ENCODE results near the gene SUSD2. TPM values are rescaled to one million over a fixed set of nuclear protein-coding genes. Genes with fewer than 3 reads are reported as not detected.
"Not testable (repeated sequence)": the region's sequence is repeated elsewhere in the genome, so short reads cannot be mapped to it uniquely, and the experiment has no call there.

The SUSD2 gene
- total RNA-seq, 1 experiment from 2014 or later, result 0.15 TPM

DNA sequence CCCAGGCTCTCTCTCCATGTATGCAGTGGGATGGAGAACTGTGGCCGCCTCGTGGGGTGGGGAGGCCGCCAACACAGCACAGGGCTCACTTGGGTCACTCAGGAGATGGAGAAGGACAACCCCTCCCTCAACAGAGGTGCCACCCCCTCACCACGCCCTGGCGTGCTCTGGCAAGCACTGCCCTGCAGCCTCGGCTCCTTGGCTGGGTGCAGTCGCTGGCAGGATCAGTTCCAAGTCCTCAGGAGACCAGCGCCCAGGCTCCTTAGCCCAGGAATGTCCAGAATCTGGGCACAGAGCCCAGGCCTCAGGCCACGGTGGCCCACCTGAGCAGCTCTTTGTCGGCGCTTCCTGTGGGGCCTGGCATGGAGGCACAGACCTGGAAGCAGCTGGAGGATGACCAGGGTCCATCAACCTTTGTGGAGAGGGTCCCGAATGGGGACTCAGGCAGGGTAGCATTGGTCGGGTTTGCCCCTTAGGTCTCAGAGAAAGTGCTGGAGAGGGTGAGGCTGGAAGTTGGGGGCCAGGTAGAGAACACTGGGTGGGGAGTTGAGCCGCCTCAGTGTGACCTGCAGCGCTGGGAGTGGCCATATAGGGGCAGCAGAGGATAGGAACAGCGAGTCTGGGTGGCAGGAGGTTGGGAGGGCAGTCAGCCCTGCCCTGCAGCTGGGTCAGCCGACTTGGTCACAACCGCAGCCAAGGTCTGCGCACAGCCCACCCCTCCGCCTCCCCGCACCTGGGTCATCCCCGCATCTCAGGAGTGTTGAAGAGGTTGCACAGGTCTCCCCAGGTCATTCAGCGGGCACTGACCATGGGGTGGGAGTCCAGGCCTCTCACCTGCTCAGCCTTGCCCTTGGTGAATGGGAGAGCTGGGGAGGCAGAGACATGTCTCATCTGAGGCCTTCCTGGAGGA, 8.2 kb downstream of the SUSD2 start:
- peak; percentile 50 for DNase-seq (ENCODE audit: low read depth)

DNA sequence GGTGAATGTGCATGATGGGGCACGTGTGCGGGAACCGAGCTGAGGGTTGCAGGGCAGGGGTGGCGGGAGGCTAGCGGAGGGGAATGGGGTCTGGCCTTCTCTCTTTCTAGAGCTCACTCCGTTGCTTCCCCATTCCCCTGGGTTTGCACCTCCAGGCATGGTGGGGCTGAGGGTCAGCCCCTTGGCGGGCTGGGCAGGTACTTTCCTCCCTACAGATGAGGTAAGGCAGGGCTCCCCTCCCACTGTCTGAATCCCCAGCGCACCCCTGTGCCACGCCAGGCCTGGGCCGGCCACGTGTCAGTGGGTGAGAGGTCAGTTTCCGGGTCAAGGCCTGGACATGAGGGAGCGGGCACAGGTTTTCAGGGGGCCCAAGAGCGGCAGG, 8.9 kb downstream of the SUSD2 start:
- DNase-seq (ENCODE audit: low read depth), result no peak

DNA sequence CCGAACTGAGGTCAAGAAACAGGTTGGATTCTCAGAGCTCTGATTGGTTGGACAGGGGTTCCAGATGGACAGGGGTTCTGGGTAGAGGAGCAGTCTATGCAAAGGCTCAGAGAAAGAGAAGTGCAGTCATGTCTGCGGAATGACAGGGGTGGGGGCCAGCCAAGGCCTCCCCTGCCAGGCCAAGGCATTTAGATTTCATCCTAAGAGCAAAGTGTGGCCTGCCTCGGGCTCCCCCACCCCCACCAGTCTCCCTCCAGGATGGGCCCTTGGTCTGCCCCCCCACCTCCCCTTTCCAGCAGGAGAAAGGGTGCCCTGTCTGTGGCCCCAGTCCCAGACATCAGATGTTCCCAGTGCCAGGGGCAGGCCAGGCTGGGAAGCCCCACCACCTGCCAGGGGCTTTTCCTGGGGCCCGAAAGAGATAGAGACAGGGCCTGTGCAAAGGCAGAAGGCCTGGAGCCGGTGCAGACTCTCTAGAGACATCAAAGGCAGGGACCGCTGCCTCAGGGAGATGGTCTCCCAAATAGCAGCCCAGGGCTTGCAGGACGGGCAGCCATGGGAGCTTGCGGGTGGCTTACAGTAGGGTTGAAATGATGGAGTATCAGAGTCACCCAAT, 9.4 kb downstream of the SUSD2 start:
- no peak for DNase-seq (ENCODE audit: low read depth)

DNA sequence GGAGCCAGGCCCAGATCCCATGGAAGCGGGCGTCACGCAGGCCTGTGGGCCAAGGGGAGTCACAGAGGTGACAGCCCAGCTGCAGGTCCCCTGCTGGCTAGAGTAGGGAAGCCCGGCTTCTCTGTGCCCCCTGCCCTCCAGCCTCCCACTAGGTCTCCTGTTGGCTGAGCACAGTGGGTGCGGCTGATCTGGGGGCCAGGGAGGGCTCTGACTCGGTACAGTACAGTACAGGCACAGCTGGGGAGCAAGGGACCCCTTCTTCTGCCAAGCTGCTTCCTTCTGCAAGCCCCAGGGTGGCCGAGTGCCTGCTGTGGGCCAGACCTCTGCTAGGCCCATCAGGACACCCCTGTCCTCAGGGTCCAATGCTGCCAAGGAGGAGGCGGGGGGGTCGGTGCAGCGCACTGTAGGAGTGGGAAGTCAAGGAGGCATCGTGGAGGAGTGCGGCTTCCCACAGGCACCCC, 10.1 kb downstream of the SUSD2 start:
- no peak for DNase-seq (ENCODE audit: low read depth)

DNA sequence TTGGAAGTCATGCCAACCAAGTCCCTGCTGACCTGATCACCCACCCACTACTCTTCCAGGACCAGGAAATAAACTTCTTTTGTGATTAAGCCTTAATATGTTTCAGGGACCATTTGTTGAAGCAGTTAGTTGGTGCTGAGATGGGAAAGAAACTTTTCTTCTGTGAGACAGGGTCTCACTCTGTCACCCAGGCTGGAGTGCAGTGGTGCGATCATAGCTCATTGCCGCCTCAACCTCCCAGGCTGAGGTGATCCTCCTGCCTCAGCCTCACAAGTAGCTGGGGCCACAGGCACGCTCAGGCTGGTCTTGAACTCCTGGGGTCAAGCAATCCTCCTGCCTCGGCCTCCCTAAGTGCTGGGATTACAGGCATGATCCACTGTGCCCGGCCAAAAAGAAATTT, 10.6 kb downstream of the SUSD2 start:
- DNase-seq (ENCODE audit: low read depth), result no peak

DNA sequence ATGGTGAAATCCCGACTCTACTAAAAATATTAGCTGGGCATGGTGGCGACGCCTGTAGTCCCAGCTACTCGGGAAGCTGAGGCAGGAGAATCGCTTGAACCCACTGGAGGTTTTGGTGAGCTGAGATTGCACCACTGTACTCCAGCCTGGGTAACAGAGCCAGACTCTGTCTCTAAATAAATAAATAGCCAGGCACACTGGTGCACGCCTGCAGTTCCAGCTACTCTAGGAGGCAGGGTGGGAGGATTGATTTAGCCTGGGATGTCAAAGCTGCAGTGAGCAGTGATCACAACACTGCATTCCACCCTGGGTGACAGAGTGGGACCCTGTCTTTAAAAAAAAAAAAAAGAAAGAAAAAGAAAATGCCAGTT, 17.4 kb downstream of the SUSD2 start:
- no peak for DNase-seq (ENCODE audit: low read depth)

DNA sequence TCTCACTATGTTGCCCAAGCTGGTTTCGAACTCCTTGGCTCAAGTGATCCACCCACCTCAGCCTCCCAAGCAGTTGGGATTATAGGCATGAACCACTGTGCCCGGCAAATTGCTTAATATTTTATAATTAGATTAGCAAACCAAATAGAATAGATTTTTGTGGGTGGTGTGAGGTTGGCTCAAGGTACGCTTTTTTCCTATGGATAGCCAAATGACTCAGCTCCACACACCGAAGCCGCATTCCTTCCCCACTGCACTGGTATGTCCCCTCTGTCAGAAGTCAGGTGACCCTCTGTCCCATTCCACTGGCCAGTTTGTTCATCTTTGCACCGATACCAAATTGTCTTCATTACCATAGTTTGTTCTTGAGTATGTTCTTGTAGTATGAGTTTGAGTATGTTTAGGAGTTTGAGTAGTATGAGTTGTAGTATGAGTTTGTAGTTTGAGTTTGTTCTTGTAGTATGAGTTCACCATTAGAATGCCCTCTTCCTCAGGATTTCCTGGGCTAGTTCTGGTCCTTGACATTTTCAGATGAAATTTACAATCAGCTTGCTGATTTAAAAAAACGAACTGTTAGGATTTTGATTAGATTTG, 19.4 kb downstream of the SUSD2 start:
- DNase-seq (ENCODE audit: low read depth), result peak; percentile 82

DNA sequence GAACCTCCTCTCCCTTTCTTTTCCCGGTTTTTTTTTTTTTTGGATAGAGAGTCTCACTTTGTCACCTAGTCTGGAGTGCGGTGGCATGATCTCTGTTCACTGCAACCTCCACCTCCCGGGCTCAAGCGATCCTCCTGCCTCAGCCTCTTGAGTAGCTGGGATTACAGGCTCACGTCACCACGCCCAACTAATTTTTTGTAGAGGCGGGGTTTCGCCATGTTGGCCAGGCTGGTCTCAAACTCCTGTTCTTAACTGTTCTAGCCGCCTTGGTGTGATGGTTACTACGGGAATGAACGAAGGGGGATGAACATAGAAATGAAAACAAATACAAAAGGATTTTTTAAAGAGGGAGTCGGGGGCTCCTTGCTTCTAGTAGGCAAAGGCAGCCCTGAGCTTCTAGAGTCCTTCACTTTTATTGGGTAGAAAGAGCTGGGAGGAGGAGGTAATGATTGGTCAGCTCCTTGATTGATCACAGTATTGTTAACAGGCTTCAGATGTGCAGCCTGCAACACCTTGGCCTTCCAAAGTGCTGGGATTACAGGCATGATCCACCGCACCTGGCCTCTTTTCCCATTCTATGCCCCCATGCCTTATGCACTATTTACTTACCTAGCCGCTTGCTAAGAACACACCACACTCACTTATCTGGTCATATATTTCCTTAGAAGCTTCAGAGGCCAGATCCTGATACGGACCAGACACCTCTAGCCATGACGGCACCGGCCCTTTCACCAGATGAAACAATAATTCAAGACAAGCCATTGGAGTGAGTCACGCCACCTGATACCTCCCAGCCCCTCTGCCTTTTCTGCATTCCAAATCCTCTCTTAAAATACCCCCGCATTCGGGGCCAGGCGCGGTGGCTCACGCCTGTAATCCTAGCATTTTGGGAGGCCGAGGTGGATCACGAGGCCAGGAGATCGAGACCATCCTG, 20.7 kb downstream of the SUSD2 start:
- DNase-seq (ENCODE audit: low read depth), result peak; percentile 57

DNA sequence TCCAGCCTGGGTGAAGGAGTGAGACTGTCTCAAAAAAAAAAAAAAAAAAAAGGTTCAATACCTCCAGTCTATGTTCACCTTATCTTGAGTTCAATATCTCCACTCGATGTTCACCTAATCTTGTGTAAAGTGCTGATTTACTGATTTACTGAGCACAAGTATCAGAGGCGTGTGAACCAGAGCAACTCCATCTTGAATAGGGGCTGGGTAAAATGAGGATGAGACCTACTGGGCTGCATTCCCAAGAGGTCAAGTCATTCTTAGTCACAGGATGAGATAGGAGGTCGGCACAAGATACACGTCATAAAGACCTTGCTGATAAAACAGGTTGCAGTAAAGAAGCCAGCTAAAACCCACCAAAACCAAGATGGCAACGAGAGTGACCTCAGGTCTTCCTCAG, 22.6 kb downstream of the SUSD2 start:
- DNase-seq (ENCODE audit: low read depth), result peak; percentile 24

DNA sequence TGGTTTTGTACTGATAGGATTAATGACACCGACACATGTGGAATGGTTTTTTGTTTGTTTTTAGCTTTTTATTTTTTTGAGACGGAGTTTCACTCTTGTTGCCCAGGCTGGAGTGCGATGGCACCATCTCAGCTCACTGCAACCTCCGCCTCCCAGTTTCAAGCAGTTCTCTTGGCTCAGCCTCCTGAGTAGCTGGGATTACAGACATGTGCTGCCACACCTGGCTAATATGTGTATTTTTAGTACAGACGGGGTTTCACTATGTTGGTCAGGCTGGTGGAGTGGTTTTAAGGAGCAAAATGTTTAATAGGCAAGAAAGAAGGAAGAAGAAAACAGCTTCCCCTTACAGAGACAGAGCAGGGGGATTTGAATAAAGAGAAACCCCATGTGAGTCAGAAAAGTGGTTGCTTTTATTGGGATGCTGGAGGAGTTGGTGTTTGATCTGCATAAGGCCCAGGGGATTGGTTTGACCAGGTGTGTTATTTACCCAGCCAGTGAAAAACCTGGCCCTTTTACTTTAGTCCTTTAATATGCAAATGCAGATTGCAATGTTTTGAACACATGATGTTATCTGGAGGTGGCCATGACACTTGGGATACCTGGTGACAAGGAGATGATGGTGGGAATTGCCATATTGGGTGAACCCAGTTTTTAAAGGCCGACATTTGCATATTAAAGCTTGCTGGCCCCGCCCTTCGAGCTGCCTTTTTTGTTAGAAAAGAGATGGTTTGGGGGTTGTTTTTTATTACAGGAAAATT, 24.3 kb downstream of the SUSD2 start:
- DNase-seq (ENCODE audit: low read depth), result peak; percentile 15

DNA sequence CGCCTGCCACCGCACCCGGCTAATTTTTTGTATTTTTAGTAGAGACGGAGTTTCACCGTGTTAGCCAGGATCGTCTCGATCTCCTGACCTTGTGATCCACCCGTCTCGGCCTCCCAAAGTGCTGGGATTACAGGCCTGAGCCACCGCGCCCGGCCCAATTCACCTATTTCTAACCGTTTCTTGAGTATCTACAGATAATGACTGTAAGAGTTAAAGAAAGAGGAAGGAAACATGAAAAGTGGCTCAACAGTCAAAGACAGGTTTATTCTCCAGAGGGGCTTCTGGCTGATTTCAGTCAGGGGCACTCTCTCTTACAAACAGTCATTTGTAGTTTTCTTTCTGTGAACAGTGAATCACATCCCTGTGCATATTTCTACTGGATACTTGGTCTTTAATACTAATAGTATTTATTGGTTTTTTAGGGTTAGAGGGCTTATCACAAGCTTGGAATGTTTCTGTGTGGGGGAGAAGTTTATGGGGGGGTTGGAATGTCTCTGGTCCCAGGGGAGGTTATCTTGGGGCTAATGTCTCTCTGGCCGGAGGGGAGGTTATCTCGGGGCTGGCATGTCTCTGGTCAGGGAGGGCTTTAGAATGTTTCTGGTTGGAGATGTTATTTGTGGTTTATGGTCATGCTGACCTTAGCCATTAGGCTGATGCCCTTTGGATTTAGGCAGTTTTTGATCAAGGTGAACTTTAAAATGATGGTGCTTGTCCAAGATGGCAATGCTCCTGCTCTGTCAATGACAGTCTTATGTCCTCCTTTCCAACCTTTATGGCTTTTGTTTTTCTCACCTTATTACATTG, 25.4 kb downstream of the SUSD2 start:
- DNase-seq (ENCODE audit: low read depth), result peak; percentile 66

DNA sequence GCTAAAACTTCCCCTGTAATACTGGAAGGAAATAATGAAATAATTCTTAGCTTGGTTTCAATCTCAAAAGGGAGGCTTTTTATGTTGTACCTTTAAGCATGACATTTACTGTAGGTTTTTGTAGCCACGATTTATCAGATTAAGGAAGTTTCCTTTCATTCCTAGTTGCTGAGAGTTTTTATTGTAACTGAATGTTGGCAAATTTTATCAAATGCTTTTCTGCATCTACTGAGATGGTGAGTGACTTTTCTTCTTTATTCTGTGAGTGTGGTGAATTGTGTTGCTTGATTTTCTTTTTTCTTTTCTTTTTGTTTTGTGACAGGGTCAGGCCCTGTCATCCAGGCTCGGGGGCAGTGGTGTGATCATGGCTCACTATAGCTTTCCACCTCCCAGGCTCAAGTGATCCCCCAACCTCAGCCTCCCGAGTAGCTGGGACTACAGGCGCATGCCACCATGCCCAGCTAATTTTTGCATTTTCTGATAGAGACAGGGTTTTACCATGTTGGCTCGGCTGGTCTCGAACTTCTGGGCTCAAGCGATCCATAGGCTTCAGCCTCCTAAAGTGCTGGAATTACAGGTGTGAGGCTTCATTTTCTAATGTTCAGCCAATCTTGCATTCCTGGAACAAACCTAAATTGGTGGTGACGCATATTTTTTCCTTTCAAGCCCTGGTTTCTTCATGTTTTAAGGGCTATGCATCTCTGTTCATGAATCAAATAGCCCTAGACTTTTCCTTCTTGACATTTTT, 26.2 kb downstream of the SUSD2 start:
- DNase-seq (ENCODE audit: low read depth), result peak; percentile 27

DNA sequence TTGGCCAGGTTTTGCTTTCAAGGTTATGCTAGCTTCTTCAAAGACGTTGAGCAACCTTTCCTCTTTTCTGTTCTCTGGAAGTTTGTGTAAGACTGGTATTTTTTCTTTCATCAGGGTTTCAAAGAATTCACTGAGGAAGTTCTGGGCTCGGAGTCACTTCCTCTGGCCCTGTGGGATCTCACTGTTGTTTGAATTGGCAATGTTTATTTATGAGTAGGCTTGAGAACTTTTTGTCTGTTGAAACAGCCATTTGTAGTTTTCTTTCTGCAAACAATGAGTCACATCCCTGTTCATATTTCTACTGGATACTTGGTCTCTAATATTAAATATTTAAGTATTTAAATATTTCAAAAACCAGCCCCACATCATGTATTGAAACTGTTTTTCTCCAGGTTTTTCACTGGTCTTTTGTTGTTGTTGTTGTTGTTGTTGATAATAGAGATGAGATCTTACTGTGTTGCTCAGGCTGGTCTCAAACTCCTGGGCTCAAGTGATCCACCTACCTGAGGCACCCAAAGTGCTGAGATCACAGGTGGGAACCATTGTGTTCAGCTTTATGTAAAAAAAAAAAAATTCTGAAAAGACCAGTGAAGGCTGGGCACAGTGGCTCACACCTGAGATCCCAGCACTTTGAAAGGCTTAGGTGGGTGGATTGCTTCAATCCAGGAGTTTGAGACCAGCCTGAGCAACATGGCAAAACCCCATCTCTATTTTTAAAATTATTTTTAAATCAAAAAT, 26.9 kb downstream of the SUSD2 start:
- DNase-seq (ENCODE audit: low read depth), result peak; percentile 94

DNA sequence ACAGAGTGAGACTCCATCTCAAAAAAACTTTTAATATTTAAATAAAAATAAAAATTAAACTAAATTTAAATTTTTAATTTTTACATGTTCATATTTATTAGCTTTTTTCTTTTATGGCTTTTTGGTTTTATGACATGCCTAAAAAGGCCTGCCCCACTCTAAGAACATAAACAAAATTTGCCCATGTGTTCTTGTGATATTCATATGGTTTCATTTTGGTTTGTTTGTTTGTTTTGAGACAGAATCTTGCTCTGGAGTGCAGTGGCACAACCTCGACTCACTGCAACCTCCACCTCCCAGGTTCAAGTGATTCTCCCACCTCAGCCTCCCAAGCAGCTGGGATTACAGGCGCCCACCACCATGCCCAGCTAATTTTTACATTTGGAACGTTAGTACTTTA, 27.7 kb downstream of the SUSD2 start:
- DNase-seq (ENCODE audit: low read depth), result no peak

DNA sequence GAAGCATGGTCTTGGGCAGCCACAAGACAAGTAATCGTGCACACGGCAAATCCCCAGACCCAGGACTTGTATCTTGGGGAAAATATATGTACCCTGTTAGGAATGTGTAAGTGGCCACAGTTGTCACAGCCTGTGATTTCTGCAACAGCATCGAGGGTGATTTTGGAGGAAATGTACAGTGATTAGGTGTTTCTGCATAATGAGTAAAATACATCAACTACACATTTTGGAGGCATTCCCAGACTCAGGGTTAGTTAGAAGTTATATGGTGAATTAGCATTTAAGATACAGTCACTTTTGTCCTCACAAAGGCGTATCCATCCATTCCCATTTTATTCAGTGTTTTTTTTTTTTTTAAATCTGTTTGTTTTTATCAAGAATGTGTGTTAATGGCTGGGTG, 28.4 kb downstream of the SUSD2 start:
- no peak for DNase-seq (ENCODE audit: low read depth)

DNA sequence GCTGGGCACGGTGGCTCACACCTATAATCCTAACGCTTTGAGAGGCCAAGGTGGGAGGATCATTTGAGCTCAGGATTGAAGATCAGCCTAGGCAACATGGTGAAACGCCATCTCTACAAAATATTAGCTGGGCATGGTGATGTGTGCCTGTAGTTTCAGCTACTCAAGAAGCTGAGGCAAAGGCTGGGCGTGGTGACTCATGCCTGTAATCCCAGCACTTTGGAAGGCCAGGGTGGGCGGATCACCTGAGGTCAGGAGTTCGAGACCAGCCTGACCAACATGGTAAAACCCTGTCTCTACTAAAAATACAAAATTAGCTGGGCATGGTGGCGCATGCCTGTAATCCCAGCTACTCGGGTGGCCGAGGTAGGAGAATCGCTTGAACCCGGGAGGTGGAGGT, 29.1 kb downstream of the SUSD2 start:
- DNase-seq (ENCODE audit: low read depth), result peak; percentile 47

DNA sequence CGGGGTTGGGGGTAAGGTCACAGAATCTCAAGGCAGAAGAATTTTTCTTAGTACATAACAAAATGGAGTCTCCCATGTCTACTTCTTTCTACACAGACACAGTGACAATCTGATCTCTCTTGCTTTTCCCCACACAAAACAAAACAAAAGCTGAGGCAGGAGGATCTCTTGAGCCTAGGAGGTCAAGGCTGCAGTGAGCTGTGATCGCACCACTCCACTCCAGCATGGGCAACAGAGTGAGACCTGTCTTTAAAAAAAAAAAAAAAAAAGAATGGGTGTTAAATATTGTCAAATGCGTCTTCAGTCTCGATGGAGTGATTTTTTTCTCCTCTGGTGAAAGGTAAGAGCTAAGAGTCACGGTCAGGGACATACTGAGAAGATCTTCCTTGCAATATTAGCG, 30.4 kb downstream of the SUSD2 start:
- DNase-seq (ENCODE audit: low read depth), result not testable (repeated sequence)

DNA sequence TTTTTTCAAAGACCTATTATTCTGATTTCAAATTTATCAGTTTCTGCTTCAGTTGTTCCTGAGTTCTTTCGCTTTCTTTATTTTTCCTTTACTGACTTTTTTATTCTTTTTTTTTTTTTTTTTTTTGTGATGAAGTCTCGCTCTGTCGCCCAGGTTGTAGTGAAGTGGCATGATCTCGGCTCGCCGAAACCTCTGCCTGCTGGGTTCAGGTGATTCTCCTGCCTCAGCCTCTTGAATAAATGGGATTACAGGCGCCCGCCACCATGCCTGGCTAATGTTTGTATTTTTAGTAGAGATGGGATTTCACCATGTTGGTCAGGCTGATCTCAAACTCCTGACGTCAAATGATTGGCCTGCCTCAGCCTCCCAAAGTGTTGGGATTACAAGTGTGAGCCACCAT, 31.8 kb downstream of the SUSD2 start:
- not testable (repeated sequence) for DNase-seq (ENCODE audit: low read depth)

Data from M059J (cell line).